HG02571 (cell line): ENCODE results near the gene CA12.

Source experiments
- ATAC-seq: cut with Tn5 transposase; IDR thresholded peaks from one replicate; pipeline ENCODE4 v1.9.1; 2021; ENCODE audit warnings: mild to moderate bottlenecking, moderate library complexity; ENCODE audit not compliant: unreplicated experiment

Gene CA12

DNA sequence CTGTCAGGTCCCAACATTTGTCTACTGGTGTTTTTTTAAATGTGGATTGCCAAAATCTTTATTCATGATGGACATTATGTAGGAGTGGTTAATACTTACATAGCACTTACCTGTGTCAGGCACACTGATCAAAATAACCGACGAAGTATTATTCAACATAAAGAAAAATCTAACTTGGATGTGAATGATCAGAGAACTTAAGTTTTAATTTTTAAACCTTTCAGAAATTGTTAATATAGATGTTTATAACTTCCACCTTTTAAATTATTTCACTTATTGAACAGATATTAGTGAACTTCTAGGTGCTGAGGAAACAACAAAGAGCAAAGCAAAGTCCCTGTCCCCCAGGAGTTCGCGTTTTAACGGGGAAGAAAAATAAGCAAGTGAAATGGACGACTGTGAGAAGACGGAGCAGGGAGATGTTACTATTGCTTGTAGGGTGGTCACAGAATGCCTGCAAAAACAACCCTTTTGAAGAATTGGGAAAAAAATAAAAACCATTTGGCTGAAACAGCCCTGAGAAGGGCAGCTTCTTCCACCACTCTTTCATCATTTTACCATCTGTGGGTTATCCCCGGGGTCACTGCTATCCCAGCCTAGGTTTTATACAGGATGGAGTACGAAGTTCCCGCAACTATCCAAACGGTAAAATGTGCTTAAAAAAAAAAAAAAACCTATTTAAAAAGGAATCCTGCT is 105.2 kb downstream of the CA12 start:
- no peak for ATAC-seq

DNA sequence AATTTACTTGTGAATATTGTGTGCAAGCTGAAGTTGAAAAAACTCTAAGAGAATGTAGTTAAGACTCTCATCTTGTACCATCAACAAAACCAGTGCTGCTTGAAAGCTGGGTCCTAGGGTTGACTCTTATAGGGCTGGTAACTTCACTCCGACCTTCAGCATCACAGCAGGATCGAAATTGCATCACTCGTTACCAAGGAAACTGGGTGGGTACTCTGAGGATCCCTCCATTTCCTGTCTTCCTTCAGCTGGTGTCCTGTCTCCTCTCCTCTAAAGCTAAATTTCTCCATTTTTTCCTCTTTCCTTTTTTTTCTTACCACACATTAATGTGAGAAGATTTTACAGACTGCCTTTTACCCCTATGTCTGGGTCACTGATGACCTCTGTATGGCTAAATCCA is 107.2 kb downstream of the CA12 start:
- ATAC-seq, result no peak
